HCT116 (cell line): ENCODE results near the gene INTS2. TPM values are rescaled to one million over a fixed set of nuclear protein-coding genes. Genes with fewer than 3 reads are reported as not detected.

Source experiments
- ATAC-seq: fragments of 200-7000 bp; cut with Tn5 transposase; 2 replicates; pipeline ENCODE4 v1.9.1; 2020; ENCODE audit warnings: mild to moderate bottlenecking, moderate library complexity
- BruUV-seq: library from RNA; stranded (reverse); fragments of 400-500 nt; replicated peaks from 2 replicates; lab custom pipeline; 2021; lab: Mats Ljungman, UMichigan
- CTCF ChIA-PET: fragments of 300-600 bp; sonication (Branson Sonifier 250); formaldehyde crosslinking; loops from one replicate; lab custom pipeline; 2021; ENCODE audit warnings: antibody characterized with exemption; lab: Charles Lee
- POLR2A ChIA-PET: fragments of 300-600, 350-600 bp; sonication (Branson Sonifier 250); formaldehyde crosslinking; loops from one replicate; lab custom pipeline; 2021; ENCODE audit warnings: antibody characterized with exemption; lab: Charles Lee
- RAD21 ChIA-PET, 2 experiments: fragments of 300-600 bp; sonication (Branson Sonifier 250); formaldehyde crosslinking; loops; one replicate each; lab custom pipeline; 2023; ENCODE audit warnings: low total read pairs in 2 of 2; ENCODE audit not compliant: uncharacterized antibody in 2 of 2, unreplicated experiment in 2 of 2, low non-redundant PET in 1 of 2; lab: Charles Lee
- DNase-seq: peaks from one replicate; pipeline ENCODE4 v3.0.0-alpha.2; 2010; ENCODE audit warnings: low read depth, low spot score
- H2AFZ ChIP-seq: fragments of 200-600 bp; shearing (Covaris generic), sonication (generic); 2 replicates; pipeline ENCODE4 v1.6.1; 2017; ENCODE audit warnings: low read depth, mixed run types, mixed read lengths, antibody characterized with exemption, low read length; ENCODE audit not compliant: poor library complexity, severe bottlenecking
- H3K27ac ChIP-seq: 2 replicates; pipeline ENCODE4 v1.5.1; 2012; ENCODE audit warnings: low read depth, low read length
- H3K27me3 ChIP-seq: fragments of 200-600 bp; sonication (generic); 2 replicates; pipeline ENCODE4 v1.6.1; 2016; ENCODE audit warnings: mixed run types, low read length, mixed read lengths; ENCODE audit not compliant: insufficient read depth
- H3K36me3 ChIP-seq, 2 experiments: fragments of 200-500 bp in 1 of 2; fragments of 200-600 bp in 1 of 2; sonication (Bioruptor generic) in 1 of 2; sonication (generic) in 1 of 2; 2 replicates each; pipeline versions ENCODE4 v1.5.1 to v1.6.1; 2014 to 2016; ENCODE audit warnings: low read length in 2 of 2, inconsistent platforms in 1 of 2, mixed read lengths in 1 of 2, mixed run types in 1 of 2; ENCODE audit not compliant: insufficient read depth in 2 of 2, control insufficient read depth in 1 of 2
- H3K4me1 ChIP-seq, 2 experiments: fragments of 200-600 bp in 1 of 2; sonication (generic) in 1 of 2; 2 replicates each; pipeline versions ENCODE4 v1.5.1 to v1.6.1; 2012 to 2017; ENCODE audit warnings: low read length in 2 of 2, inconsistent platforms in 1 of 2, mild to moderate bottlenecking in 1 of 2, mixed read lengths in 1 of 2, mixed run types in 1 of 2, moderate library complexity in 1 of 2; ENCODE audit not compliant: insufficient read depth in 2 of 2, control insufficient read depth in 1 of 2
- H3K4me2 ChIP-seq: fragments of 200-600 bp; sonication (generic); 2 replicates; pipeline ENCODE4 v1.6.1; 2017; ENCODE audit warnings: mixed run types, low read length, mixed read lengths
- H3K4me3 ChIP-seq, 2 experiments: fragments of 200-600 bp in 1 of 2; sonication (generic) in 1 of 2; replicated peaks in 1 of 2; 2 replicates each; pipeline ENCODE4 v1.5.1; 2011 to 2016; ENCODE audit warnings: low read length in 2 of 2, control low read depth in 1 of 2, low read depth in 1 of 2, mild to moderate bottlenecking in 1 of 2, mixed read lengths in 1 of 2, mixed run types in 1 of 2
- H3K79me2 ChIP-seq: fragments of 200-600 bp; sonication (generic); 2 replicates; pipeline ENCODE4 v1.6.1; 2017; ENCODE audit warnings: mild to moderate bottlenecking, mixed run types, low read length, moderate library complexity, mixed read lengths; ENCODE audit not compliant: insufficient read depth
- H3K9ac ChIP-seq: fragments of 200-600 bp; sonication (generic); 2 replicates; pipeline ENCODE4 v1.6.1; 2016; ENCODE audit warnings: low read length, mixed read lengths
- H3K9me2 ChIP-seq: fragments of 200-600 bp; sonication (generic), shearing (Covaris generic); 2 replicates; pipeline ENCODE4 v1.6.1; 2017; ENCODE audit warnings: mixed run types, mild to moderate bottlenecking, moderate library complexity; ENCODE audit not compliant: insufficient read depth
- H3K9me3 ChIP-seq, 2 experiments: fragments of 200-500 bp in 1 of 2; fragments of 200-600 bp in 1 of 2; sonication (Bioruptor generic) in 1 of 2; sonication (generic) in 1 of 2; 2 replicates each; pipeline ENCODE4 v1.6.1; 2014 to 2017; ENCODE audit warnings: low read length in 2 of 2, mixed read lengths in 2 of 2, inconsistent platforms in 1 of 2, low read depth in 1 of 2, mild to moderate bottlenecking in 1 of 2, mixed run types in 1 of 2, moderate library complexity in 1 of 2; ENCODE audit not compliant: control insufficient read depth in 1 of 2, insufficient read depth in 1 of 2
- H4K20me1 ChIP-seq: fragments of 200-600 bp; sonication (generic), shearing (Covaris generic); 2 replicates; pipeline ENCODE4 v1.6.1; 2017; ENCODE audit warnings: mixed run types, mild to moderate bottlenecking, moderate library complexity; ENCODE audit not compliant: insufficient read depth
- CBX3 ChIP-seq: IDR thresholded peaks from 2 replicates; pipeline ENCODE4 v1.6.1; 2012; ENCODE audit warnings: low read depth
- CEBPB ChIP-seq: IDR thresholded peaks from 2 replicates; pipeline ENCODE4 v1.6.1; 2012; ENCODE audit warnings: low read depth
- EZH2 ChIP-seq: fragments of 200-600 bp; sonication (generic); IDR thresholded peaks from 2 replicates; pipeline ENCODE4 v1.6.1; 2017; ENCODE audit warnings: antibody characterized with exemption, mixed run types
- EZH2phosphoT487 ChIP-seq: fragments of 200-600 bp; IDR thresholded peaks from 2 replicates; pipeline ENCODE4 v1.6.1; 2018; ENCODE audit warnings: antibody characterized with exemption, borderline replicate concordance
- FOSL1 ChIP-seq: IDR thresholded peaks from 2 replicates; pipeline ENCODE4 v1.6.1; 2012; ENCODE audit warnings: low read depth
- JUND ChIP-seq: IDR thresholded peaks from 2 replicates; pipeline ENCODE4 v1.6.1; 2012
- POLR2A ChIP-seq: IDR thresholded peaks from 2 replicates; pipeline ENCODE4 v1.7.0; 2011; ENCODE audit warnings: borderline replicate concordance; ENCODE audit not compliant: insufficient read depth, insufficient read length; ENCODE audit errors: extremely low read depth
- RAD21 ChIP-seq: IDR thresholded peaks from 2 replicates; pipeline ENCODE4 v1.6.1; 2012; ENCODE audit warnings: low read depth, mild to moderate bottlenecking
- SIN3A ChIP-seq: IDR thresholded peaks from 2 replicates; pipeline ENCODE4 v1.6.1; 2012; ENCODE audit warnings: low read depth
- SP1 ChIP-seq: IDR thresholded peaks from 2 replicates; pipeline ENCODE4 v1.6.1; 2012; ENCODE audit warnings: low read depth
- SRF ChIP-seq: IDR thresholded peaks from 2 replicates; pipeline ENCODE4 v1.6.1; 2012; ENCODE audit warnings: low read depth
- YY1 ChIP-seq: IDR thresholded peaks from 2 replicates; pipeline ENCODE4 v1.6.1; 2011; ENCODE audit warnings: low read length, low read depth, moderate library complexity, mild to moderate bottlenecking; ENCODE audit not compliant: insufficient replicate concordance; ENCODE audit errors: extremely low read depth
- ZFX ChIP-seq: fragments of 450-650 bp; IDR thresholded peaks from 2 replicates; pipeline ENCODE4 v1.6.1; 2017
- intact Hi-C: fragments of 100-400 bp; cut with micrococcal nuclease; formaldehyde crosslinking; loops from 2 replicates; pipeline ENCODE4 v1.10.0; 2022
- total RNA-seq: library from RNA; stranded (reverse); gene quantifications from one replicate; pipeline ENCODE4 v1.2.1, GENCODE V29; 2021; ENCODE audit not compliant: unreplicated experiment
- TF ChIP-seq, protein P1 (sequence below), 3 experiments: fragments of 200-600 bp in 1 of 3; sonication (generic) in 1 of 3; IDR thresholded peaks in 2 of 3; conservative IDR thresholded peaks in 1 of 3; 2 replicates each; pipeline ENCODE4 v1.5.1; 2012 to 2017; ENCODE audit warnings: low read depth in 2 of 3, low read length in 2 of 3, antibody characterized with exemption in 1 of 3, borderline replicate concordance in 1 of 3, control low read depth in 1 of 3, mild to moderate bottlenecking in 1 of 3, mixed read lengths in 1 of 3, mixed run types in 1 of 3, moderate library complexity in 1 of 3; ENCODE audit not compliant: insufficient read depth in 1 of 3

Gene INTS2
- total RNA-seq, 1 experiment from 2014 or later = 40.5 TPM

DNA sequence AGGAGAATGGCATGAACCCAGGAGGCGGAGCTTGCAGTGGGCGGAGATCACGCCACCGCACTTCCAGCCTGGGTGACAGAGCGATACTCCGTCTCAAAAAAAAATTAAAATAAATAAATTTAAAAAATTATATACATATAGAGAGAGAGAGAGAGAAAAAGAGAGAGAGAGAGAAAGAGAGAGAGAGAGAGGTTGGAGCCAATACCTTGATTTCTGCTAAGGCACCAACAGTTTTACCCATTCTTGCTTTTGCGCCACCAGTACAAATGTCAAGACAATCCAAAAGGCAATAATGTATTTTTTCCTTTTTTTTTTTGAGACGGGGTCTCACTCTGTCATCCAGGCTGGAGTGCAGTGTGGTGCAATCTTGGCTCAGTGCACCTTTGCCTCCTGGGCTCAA lies 81.7 kb downstream of the INTS2 start (continued):
- TF ChIP-seq POLR2A = no peak
- TF ChIP-seq ZFX = no peak
- no peak for TF ChIP-seq SRF
- TF ChIP-seq, protein P1, sequence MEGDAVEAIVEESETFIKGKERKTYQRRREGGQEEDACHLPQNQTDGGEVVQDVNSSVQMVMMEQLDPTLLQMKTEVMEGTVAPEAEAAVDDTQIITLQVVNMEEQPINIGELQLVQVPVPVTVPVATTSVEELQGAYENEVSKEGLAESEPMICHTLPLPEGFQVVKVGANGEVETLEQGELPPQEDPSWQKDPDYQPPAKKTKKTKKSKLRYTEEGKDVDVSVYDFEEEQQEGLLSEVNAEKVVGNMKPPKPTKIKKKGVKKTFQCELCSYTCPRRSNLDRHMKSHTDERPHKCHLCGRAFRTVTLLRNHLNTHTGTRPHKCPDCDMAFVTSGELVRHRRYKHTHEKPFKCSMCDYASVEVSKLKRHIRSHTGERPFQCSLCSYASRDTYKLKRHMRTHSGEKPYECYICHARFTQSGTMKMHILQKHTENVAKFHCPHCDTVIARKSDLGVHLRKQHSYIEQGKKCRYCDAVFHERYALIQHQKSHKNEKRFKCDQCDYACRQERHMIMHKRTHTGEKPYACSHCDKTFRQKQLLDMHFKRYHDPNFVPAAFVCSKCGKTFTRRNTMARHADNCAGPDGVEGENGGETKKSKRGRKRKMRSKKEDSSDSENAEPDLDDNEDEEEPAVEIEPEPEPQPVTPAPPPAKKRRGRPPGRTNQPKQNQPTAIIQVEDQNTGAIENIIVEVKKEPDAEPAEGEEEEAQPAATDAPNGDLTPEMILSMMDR (IDR thresholded peaks at IDR 0.05 in 2 of 3, conservative IDR thresholded peaks at IDR 0.05 in 1 of 3; ENCODE audit: borderline replicate concordance in 1 of 3, insufficient read depth in 1 of 3, low read depth in 2 of 3, low read length in 2 of 3) = no peak
- no peak for TF ChIP-seq RAD21
- no peak for TF ChIP-seq SP1

DNA sequence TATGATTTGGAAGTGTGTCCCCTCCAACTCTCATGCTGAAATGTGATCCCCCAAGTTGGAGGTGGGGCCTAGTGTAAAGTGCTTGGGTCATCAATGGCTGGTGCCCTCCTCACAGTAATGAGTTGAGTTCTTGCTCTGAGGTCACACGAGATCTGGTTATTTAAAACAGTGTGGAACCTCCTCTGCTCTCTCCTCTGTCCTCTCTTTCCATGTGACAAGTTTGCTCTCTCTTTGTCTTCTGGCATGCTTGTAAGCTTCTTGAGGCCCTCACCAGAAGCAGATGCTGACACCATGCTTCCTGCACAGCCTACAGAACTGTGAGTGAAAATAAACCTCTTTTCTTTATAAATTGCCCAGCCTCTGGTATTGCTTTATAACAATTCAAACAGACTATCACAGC lies 84.3 kb downstream of the INTS2 start:
- no peaks in the 10 kb centered on the region for H4K20me1 ChIP-seq
- CTCF ChIA-PET = interaction anchor here (2.1 kb wide), 1 partner anchor 266 kb away, joined by 18 read pairs; no protein-coding TSS in a partner anchor
- intact Hi-C loops = no loop called here

More for the DNA sequence above, 84.3 kb downstream of the INTS2 start:
- H3K4me3 ChIP-seq = no peak overlapping the region
- H3K9me3 ChIP-seq = no peaks in the 10 kb centered on the region
- H3K27me3 ChIP-seq = no peaks in the 10 kb centered on the region
- H2AFZ ChIP-seq = no peak overlapping the region
- POLR2A ChIA-PET = no interaction called here
- TF ChIP-seq YY1 = no peak
- TF ChIP-seq SRF = no peak
- no peak for TF ChIP-seq EZH2
- TF ChIP-seq JUND = no peak
- TF ChIP-seq CEBPB = no peak
- TF ChIP-seq EZH2phosphoT487 = no peak
- no peak for TF ChIP-seq CBX3
- TF ChIP-seq SIN3A = no peak
- TF ChIP-seq FOSL1 = no peak
- no peak for TF ChIP-seq RAD21
- H3K4me2 ChIP-seq = no peak overlapping the region
- no peaks in the 10 kb centered on the region for H3K4me1 ChIP-seq
- RAD21 ChIA-PET = no interaction called here
- DNase-seq = no peak
- peaks cover 13 to 34% of the 10 kb centered on the region in 2 experiments; a peak in 3 of 4 replicates for H3K36me3 ChIP-seq
- peaks cover 5% of the 10 kb centered on the region; the same call in 1 of the 2 replicates for H3K79me2 ChIP-seq
- no peak for ATAC-seq
- no peaks in the 10 kb centered on the region for H3K9me2 ChIP-seq
- no peak overlapping the region for H3K27ac ChIP-seq
- H3K9ac ChIP-seq = no peak overlapping the region
- BruUV-seq = no TSS peak
